ENCODE data around the gene TMEM19. TPM values are rescaled to one million over a fixed set of nuclear protein-coding genes. Genes with fewer than 3 reads are reported as not detected.

The TMEM19 gene
- total RNA-seq, 1 donor from 2014 or later, result 39.7 TPM

- H3K27ac ChIP-seq, result no peak overlapping the region
- no peaks in the 10 kb centered on the region for H3K36me3 ChIP-seq
- H3K27me3 ChIP-seq, result no peaks in the 10 kb centered on the region
- ATAC-seq (no peak), DNase-seq (no peak)
- intact Hi-C loops (cut with DNase I), result no loop called here
- H3K4me3 ChIP-seq, result no peak overlapping the region
- TF ChIP-seq CTCF (IDR thresholded peaks at IDR 0.05), result no peak
- H3K9me3 ChIP-seq, result no peaks in the 10 kb centered on the region
- H3K4me1 ChIP-seq, result peaks cover 19% of the 10 kb centered on the region
Observed at GRCh38 chr12:71666259-71666658, 19.6 kb upstream of the TMEM19 start.

GRCh38 chr12:71671311-71671710 lies 14.6 kb upstream of the TMEM19 start:
- Histone ChIP-seq H3K4me3 (no peak overlapping the region), H3K4me1 (no peaks in the 10 kb centered on the region), H3K36me3 (no peaks in the 10 kb centered on the region), H3K9me3 (no peaks in the 10 kb centered on the region), H3K27me3 (no peaks in the 10 kb centered on the region), H3K27ac (no peak overlapping the region)
- DNase-seq, result no peak
- no peak for TF ChIP-seq CTCF (IDR thresholded peaks at IDR 0.05)
- intact Hi-C loops (cut with DNase I), result no loop called here
- ATAC-seq, result no peak

GRCh38 chr12:71671816-71672215 lies 14.1 kb upstream of the TMEM19 start:
- no peaks in the 10 kb centered on the region for H3K4me1 ChIP-seq
- intact Hi-C loops (cut with DNase I), result no loop called here
- H3K36me3 ChIP-seq, result no peaks in the 10 kb centered on the region
- ATAC-seq, result no peak
- no peak overlapping the region for H3K4me3 ChIP-seq
- no peaks in the 10 kb centered on the region for H3K9me3 ChIP-seq
- no peak for TF ChIP-seq CTCF (IDR thresholded peaks at IDR 0.05)
- no peak for DNase-seq
- no peak overlapping the region for H3K27ac ChIP-seq
- no peaks in the 10 kb centered on the region for H3K27me3 ChIP-seq

GRCh38 chr12:71682466-71682865 lies 3.4 kb upstream of the TMEM19 start:
- intact Hi-C loops (cut with DNase I), result no loop called here
- no peak overlapping the region for H3K4me3 ChIP-seq
- DNase-seq (no peak), ATAC-seq (no peak)
- H3K9me3 ChIP-seq, result no peaks in the 10 kb centered on the region
- TF ChIP-seq CTCF (IDR thresholded peaks at IDR 0.05), result no peak
- no peak overlapping the region for H3K27ac ChIP-seq
- no peaks in the 10 kb centered on the region for H3K36me3 ChIP-seq
- no peaks in the 10 kb centered on the region for H3K27me3 ChIP-seq
- H3K4me1 ChIP-seq, result peaks cover 7% of the 10 kb centered on the region

- intact Hi-C loops (cut with DNase I), result no loop called here
- no peaks in the 10 kb centered on the region for H3K9me3 ChIP-seq
- ATAC-seq, result no peak
Observed at GRCh38 chr12:71683633-71684032, 2.2 kb upstream of the TMEM19 start.

More at GRCh38 chr12:71683633-71684032, 2.2 kb upstream of the TMEM19 start:
- H3K36me3 ChIP-seq, result no peaks in the 10 kb centered on the region
- peaks cover 10% of the 10 kb centered on the region for H3K4me1 ChIP-seq
- no peak for TF ChIP-seq CTCF (IDR thresholded peaks at IDR 0.05)
- H3K27ac ChIP-seq, result no peak overlapping the region
- no peak overlapping the region for H3K4me3 ChIP-seq
- no peaks in the 10 kb centered on the region for H3K27me3 ChIP-seq
- DNase-seq, result no peak
